Stimulated activated CD8-positive, alpha-beta memory T cell treated with anti-CD3 and anti-CD28 coated beads, Interleukin-7, amount 100 ng/mL, for 4 hours (primary cell): Measurements from ENCODE around the gene TRAPPC2L.
A peak's percentile ranks its signal among the peaks of the same experiment; 100 is the strongest.

Experiments
- DNase-seq, 2 donors: peaks; one replicate each; pipeline ENCODE4 v3.0.0-alpha.2; 2020; ENCODE audit warnings: low read depth in 2 of 2

TRAPPC2L gene

DNA sequence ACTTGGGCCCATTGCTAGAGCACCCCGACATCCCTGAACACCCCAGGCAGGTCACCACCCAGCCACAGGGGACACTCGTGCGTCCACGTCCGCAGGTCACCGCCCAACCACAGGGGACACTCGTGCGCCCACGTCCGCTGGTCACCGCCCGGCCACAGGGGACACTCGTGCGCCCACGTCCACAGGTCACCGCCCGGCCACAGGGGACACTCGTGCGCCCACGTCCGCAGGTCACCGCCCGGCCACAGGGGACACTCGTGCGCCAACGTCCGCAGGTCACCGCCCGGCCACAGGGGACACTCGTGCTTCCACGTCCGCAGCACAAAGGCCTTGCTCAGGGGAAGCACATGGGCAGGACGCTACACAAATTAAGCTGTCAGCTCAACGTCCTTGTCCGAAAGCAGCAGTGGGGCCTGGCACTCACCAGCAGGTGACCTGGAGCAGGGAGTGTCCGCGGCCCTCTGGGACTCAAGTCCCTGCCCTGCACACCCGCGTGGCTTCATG is 17.8 kb upstream of the TRAPPC2L start:
- no peak for DNase-seq

DNA sequence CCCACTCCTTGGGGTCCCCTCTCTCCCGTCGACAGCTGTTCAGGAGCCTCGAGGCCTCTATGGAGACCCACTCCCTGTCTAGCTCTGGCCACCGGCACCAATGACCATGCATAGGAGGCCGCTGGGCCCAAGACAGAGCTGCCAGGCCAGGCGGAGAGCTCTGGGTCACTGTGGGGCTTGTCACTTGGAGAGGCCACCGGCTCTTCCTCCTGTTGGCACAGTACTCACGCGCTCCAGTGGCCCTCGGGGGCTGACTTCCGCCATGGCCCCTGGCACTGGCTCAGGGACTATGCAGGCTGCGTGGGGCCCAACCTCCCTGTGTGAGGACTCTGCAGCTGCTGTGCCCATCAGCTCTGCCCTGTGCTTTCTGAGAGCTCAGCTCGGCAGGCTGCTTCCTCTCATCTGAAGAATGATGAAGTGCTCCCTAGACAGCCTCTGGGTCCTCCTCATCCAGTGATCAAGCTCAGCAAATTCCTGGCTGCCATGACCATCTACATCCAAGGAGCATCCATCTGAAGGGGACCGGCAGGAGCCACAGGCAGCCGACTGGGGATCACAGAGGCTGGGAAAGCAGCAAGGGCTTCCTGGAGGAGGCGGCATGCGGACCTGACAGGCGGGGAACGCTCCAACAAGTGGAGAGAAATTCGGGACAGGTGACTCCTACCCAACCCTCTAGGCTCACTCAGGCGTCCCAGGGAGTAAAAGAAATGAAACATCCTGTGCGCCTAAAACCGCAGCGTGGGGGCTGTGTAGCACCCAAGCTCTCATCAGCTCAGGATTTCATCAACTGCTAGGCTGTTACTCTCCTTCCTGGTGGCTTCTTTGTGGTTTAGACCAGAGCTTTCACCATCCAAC is 17.0 kb upstream of the TRAPPC2L start:
- DNase-seq = no peak

DNA sequence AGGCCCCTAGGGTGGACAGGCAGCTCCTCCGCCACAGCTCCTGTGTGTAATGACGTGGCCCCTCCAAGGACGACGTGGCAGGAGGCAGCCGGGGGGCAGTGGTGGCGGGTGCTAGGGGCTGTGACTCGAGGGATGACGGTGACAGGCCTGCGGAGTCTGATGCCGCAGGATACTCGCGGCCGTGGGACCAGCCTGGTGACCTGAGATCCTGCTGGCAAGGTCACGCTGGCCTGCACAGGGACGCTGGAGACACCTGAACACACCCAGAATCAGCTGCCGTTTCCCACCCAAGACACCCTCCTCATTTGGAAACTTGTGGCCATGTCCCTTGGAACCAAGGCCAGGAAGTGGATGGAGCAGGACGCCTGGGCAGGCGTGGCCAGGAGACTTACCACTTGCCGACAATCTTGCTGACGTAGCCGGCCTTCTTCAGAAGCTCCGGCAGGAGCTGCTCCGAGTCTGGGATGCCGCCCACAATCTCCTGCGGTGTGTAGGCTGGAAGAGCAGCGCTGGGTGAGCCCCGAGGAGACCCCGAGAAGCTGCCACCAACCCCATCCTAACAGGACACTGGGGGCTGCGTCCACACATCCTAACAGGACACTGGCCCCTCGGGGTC is 16.2 kb upstream of the TRAPPC2L start:
- no peak for DNase-seq

- DNase-seq = no peak
Observed at GRCh38 chr16:88841521-88842307, 15.2 kb upstream of the TRAPPC2L start.

- no peak for DNase-seq
Observed at GRCh38 chr16:88842308-88842756, 14.6 kb upstream of the TRAPPC2L start.

DNA sequence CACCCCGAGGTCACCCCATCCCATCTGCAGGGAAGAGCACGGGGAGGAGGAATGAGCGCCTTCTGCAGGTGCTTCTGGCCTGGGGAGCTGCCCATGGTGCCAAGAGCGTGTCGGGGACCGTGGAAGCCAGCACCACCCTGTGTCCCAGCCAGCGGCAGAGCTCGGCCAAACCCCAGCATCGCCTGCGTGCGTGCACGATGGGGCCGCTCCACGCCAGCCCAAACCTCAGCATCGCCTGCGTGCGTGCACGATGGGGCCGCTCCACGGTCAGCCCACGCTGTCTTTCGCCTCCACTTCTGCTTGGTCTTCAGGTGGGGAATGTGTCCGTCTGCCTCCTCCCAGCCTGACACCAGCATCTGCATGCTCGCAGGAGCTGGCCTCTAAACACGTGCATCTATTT is 14.1 kb upstream of the TRAPPC2L start:
- no peak for DNase-seq

GRCh38 chr16:88843256-88843655 is 13.7 kb upstream of the TRAPPC2L start:
- DNase-seq = no peak

DNA sequence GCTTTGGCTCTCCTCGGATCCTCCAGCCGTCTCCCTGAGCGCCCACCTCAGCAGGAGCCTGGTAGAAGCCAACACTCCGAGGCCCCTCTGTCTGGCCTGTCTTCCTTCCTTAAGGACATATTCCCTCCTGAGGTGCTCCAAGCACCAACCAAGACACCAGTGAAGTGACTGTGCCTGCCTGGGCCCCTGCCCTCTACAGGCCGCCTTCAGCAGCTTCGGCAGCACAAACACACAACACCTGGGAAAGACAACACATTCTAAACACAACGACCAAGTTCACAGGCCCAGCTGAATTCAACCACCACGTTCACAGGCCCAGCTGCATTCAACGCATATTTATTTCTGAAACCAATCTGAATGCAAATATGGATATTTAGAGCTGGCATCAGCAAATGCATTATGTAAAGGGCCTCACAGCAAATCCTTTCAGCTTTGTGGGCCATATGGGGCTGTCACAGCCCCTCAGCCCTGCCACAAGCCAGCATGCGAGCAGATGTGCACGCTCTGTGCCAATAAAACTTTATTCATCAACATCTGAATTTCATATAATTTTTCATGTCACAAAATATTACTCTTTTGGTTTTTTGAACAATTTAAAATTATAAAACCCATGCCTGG is 12.4 kb upstream of the TRAPPC2L start:
- no peak for DNase-seq

- DNase-seq = no peak
Observed at GRCh38 chr16:88846088-88846487, 10.8 kb upstream of the TRAPPC2L start.

DNA sequence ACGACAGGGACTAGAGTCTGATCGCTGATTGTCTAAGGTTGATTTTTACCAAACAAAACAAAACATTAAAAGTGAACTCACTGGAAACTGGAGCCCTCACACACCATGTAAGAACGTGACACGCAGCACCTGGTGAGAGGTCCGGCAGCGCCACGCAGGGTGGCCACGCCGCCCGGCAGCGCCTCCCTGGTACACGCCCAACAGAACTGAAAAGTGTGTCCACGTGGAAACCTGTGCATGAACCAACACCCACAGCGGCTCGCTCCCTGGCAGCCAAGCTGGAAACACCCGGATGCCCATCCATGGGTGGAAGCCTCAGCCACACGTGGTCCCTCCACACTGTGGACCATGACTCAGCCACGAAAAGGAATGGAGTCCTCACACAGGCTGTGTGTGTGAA is 9.3 kb upstream of the TRAPPC2L start:
- no peak for DNase-seq

DNA sequence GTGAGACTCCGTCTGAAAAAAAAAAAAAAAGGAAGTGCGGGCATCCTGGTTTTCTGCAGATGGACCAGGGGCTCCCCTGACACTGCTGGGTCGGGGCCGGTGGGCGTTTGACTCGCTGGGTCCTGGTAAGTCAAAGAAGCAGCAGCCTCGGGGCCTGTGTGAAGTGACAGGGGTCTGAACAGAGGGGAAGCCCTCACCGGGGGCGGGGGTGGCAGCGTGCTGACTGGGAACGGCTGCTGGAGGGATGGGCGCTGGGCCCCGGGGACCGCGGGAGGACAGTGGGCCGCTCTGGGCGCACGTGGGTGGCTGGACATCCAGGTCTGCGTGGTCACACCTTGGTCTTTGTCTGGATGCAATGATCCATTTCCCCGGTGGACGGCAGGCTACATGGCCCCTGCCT is 8.4 kb upstream of the TRAPPC2L start:
- no peak for DNase-seq

DNA sequence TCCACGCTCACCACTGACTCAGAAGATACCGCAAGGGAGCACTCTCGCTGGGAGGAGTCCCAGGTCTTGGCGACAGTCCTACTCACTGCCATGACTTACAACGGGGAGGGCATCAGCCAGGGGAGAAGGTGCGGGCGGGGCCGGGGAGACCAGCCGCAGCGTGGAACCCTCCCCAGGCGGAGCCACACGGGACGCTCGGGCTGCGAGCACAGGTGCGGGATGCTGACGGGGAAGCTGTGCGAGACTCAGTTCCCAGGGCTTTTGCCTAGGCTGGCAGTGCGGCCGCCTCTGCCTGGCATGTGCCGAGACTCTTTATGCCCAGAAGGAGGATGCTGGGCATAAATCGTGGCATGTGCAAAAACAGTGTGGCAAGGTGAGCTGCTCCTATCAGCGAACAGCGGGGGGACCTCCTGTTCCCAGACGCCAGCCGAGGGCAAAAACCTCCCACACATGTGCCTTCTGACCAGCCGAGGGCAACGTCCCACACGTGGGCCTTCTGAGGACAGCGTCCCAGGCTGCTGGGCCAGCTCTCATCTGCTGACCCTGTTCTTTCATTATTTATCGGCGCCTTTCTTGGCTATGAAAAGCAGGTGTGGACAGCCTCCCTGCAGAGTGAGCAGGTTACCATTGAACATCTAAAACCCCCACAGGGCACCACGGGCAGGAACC is 6.3 kb upstream of the TRAPPC2L start:
- no peak for DNase-seq

GRCh38 chr16:88851616-88852015 is 5.3 kb upstream of the TRAPPC2L start:
- DNase-seq = no peak

GRCh38 chr16:88853325-88853941 is 3.5 kb upstream of the TRAPPC2L start:
- DNase-seq = no peak

DNA sequence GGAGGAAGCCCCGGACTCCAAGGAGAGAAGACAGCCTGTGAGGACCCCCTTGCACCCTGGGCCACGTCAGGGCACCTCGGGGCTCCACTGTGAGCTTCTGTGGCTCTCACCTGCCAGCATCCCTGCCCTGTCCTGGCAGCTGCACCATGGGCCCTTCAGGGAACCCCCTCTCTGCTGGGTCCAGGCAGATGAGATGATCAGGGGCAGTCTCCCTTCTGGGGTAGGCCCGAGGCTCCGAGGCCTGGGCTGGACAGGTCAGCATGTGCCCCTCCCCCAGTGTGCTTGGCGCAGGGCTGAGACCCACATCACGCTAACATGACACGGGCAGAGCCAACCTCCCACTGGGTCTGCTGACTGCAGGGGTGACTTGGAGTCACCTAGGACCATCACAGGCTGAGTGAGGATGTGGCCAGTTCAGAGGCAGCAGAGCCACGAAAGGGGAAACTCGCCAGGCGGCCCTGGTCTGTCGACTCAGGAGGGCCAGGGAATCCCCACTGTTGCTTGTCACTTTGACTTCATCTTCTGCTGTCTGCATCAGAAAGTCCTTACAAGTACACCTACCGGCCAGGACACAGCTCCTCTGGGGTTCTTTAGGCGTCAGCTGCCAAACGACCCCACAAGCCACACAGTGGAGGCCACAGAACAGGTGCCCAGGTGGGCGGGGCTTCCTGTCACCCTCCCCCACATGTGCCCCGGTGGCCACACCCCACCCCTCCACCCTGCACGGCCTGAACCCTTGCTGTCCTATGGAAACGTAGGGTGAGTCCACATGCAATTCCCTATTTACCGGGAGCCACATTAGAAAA is 2.4 kb upstream of the TRAPPC2L start:
- DNase-seq = peak in 1 of 2 donors; percentile 19

GRCh38 chr16:88855176-88855575 is 1.8 kb upstream of the TRAPPC2L start:
- DNase-seq = no peak

- no peak for DNase-seq
Observed at GRCh38 chr16:88855736-88856121, 1.2 kb upstream of the TRAPPC2L start.

- no peak for DNase-seq
Observed at GRCh38 chr16:88856122-88856827, 652 bp upstream of the TRAPPC2L start.

DNA sequence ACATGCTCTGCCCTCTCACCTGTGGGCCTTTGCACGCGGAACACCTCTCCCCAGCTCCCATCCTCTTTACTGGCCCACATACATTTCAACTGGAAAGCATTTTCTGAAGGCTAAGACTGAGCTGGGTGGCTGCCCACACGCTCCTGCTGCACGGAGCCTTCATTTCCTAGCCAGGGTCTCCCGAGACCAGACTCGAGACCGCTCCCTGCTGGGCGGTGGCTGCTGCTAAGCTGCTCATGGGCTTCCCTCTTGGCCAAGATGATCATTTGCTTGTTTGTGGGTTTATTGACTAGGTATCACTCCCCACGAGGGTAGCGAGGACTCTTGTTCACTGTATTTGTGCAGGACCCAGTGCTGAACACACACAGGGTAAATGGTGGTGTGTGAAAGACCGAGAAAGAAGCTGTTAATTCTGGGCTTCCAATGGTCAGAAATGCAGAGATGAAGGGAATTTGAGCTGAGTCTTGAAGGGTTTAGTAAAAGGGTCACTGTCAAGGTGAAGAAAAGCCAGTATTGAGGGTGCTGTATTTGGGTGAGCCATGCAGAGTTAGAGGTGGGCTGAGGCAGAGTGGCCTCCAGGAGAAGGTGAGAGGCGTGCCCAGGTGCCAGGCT is 907 bp downstream of the TRAPPC2L start:
- peak; percentile 59 to 73 for DNase-seq
